Panc1 (cell line): ENCODE measurements around the gene GTF2H1.
A peak's percentile ranks its signal among the peaks of the same experiment; 100 is the strongest.

Experiments used
- POLR2AphosphoS5 ChIP-seq: IDR thresholded peaks from 2 replicates; pipeline ENCODE4 v1.6.1; 2012; ENCODE audit warnings: mild to moderate bottlenecking, low read depth, low read length, moderate library complexity
- SIN3A ChIP-seq: IDR thresholded peaks from 2 replicates; pipeline ENCODE4 v1.6.1; 2012; ENCODE audit warnings: low read depth, mild to moderate bottlenecking, low read length, moderate library complexity, borderline replicate concordance; ENCODE audit not compliant: insufficient read depth
- TF ChIP-seq, protein P1 (sequence below): fragments of 450-650 bp; IDR thresholded peaks from 2 replicates; pipeline ENCODE4 v1.5.1; 2017; ENCODE audit warnings: mild to moderate bottlenecking
- TF ChIP-seq, protein P2 (sequence below), 2 experiments: IDR thresholded peaks; 2 replicates each; pipeline ENCODE4 v1.6.1; 2011 to 2012; ENCODE audit warnings: low read depth in 2 of 2, control low read depth in 1 of 2, low read length in 1 of 2, mild to moderate bottlenecking in 1 of 2, moderate library complexity in 1 of 2; ENCODE audit not compliant: insufficient read depth in 1 of 2

GRCh38 chr11:18408558-18409291, 86.4 kb downstream of the GTF2H1 start:
- TF ChIP-seq, protein P1, sequence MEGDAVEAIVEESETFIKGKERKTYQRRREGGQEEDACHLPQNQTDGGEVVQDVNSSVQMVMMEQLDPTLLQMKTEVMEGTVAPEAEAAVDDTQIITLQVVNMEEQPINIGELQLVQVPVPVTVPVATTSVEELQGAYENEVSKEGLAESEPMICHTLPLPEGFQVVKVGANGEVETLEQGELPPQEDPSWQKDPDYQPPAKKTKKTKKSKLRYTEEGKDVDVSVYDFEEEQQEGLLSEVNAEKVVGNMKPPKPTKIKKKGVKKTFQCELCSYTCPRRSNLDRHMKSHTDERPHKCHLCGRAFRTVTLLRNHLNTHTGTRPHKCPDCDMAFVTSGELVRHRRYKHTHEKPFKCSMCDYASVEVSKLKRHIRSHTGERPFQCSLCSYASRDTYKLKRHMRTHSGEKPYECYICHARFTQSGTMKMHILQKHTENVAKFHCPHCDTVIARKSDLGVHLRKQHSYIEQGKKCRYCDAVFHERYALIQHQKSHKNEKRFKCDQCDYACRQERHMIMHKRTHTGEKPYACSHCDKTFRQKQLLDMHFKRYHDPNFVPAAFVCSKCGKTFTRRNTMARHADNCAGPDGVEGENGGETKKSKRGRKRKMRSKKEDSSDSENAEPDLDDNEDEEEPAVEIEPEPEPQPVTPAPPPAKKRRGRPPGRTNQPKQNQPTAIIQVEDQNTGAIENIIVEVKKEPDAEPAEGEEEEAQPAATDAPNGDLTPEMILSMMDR, result no peak
- TF ChIP-seq POLR2AphosphoS5 (peak; percentile 65), SIN3A (no peak)
- TF ChIP-seq, protein P2, sequence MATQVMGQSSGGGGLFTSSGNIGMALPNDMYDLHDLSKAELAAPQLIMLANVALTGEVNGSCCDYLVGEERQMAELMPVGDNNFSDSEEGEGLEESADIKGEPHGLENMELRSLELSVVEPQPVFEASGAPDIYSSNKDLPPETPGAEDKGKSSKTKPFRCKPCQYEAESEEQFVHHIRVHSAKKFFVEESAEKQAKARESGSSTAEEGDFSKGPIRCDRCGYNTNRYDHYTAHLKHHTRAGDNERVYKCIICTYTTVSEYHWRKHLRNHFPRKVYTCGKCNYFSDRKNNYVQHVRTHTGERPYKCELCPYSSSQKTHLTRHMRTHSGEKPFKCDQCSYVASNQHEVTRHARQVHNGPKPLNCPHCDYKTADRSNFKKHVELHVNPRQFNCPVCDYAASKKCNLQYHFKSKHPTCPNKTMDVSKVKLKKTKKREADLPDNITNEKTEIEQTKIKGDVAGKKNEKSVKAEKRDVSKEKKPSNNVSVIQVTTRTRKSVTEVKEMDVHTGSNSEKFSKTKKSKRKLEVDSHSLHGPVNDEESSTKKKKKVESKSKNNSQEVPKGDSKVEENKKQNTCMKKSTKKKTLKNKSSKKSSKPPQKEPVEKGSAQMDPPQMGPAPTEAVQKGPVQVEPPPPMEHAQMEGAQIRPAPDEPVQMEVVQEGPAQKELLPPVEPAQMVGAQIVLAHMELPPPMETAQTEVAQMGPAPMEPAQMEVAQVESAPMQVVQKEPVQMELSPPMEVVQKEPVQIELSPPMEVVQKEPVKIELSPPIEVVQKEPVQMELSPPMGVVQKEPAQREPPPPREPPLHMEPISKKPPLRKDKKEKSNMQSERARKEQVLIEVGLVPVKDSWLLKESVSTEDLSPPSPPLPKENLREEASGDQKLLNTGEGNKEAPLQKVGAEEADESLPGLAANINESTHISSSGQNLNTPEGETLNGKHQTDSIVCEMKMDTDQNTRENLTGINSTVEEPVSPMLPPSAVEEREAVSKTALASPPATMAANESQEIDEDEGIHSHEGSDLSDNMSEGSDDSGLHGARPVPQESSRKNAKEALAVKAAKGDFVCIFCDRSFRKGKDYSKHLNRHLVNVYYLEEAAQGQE (IDR thresholded peaks at IDR 0.05; ENCODE audit: insufficient read depth in 1 of 2, low read depth in 2 of 2, low read length in 1 of 2), result no peak
